Naive B cell (primary cell): ENCODE data around the gene OR4K1. TPM values are rescaled to one million over a fixed set of nuclear protein-coding genes. Genes with fewer than 3 reads are reported as not detected.
A peak's percentile ranks its signal among the peaks of the same experiment; 100 is the strongest.

Experiments used
- ATAC-seq, 2 donors: fragments of 150-1000 bp; cut with Tn5 transposase; 2 replicates each; pipeline ENCODE4 v1.10.0; 2021; ENCODE audit warnings: low read depth in 2 of 2, mild to moderate bottlenecking in 2 of 2, moderate library complexity in 2 of 2
- DNase-seq: peaks from one replicate; pipeline ENCODE4 v3.0.0; 2022
- H3K27ac Mint-ChIP-seq, 6 donors: one replicate each; pipeline ENCODE4 v1.8.0; 2020 to 2022; ENCODE audit warnings: mild to moderate bottlenecking in 6 of 6, mixed read lengths in 6 of 6, moderate library complexity in 5 of 6, inconsistent platforms in 2 of 6
- H3K27me3 Mint-ChIP-seq, 3 donors: one replicate each; pipeline ENCODE4 v1.8.0; 2021 to 2022; ENCODE audit warnings: mixed read lengths in 3 of 3, mild to moderate bottlenecking in 1 of 3
- H3K36me3 Mint-ChIP-seq, 2 donors: one replicate each; pipeline ENCODE4 v1.8.0; 2020 to 2022; ENCODE audit warnings: mixed read lengths in 2 of 2, inconsistent platforms in 1 of 2, mild to moderate bottlenecking in 1 of 2
- H3K4me1 Mint-ChIP-seq, 3 donors: one replicate each; pipeline ENCODE4 v1.8.0; 2020 to 2022; ENCODE audit warnings: mixed read lengths in 3 of 3, inconsistent platforms in 1 of 3, mild to moderate bottlenecking in 1 of 3, moderate library complexity in 1 of 3
- H3K4me3 Mint-ChIP-seq, 8 donors: one replicate each; pipeline ENCODE4 v1.8.0; 2020 to 2022; ENCODE audit warnings: mild to moderate bottlenecking in 8 of 8, mixed read lengths in 8 of 8, moderate library complexity in 8 of 8, inconsistent platforms in 2 of 8
- H3K9me3 Mint-ChIP-seq, 7 donors: one replicate each; pipeline ENCODE4 v1.8.0; 2020 to 2022; ENCODE audit warnings: mixed read lengths in 7 of 7, mild to moderate bottlenecking in 5 of 7, inconsistent platforms in 2 of 7, moderate library complexity in 1 of 7
- polyA plus RNA-seq, 6 donors: library from polyadenylated mRNA; unstranded; fragments of 300-500 nt; fragmentation: Illumina TruSeq; gene quantifications; one replicate each; pipeline ENCODE4 v1.2.3, GENCODE V29; 2021; ENCODE audit warnings: low read depth in 6 of 6

Gene OR4K1
- not detected for polyA plus RNA-seq

- no peak within 1 kb of the TSS for H3K4me3 Mint-ChIP-seq
- DNase-seq, result no peak
- ATAC-seq, result no peak
- no peaks in the 10 kb centered on the region for H3K4me1 Mint-ChIP-seq
- H3K36me3 Mint-ChIP-seq, result no peaks in the 10 kb centered on the region
- H3K27ac Mint-ChIP-seq, result no peak within 1 kb of the TSS
- peaks cover 0 to 4% (median 0%) of the 10 kb centered on the region in 7 donors for H3K9me3 Mint-ChIP-seq
- peaks cover 0 to 2% (median 0%) of the 10 kb centered on the region in 3 donors for H3K27me3 Mint-ChIP-seq
These were observed at the start of gene OR4K1 for GRCh38 chr14:19930617-19931016. TSS of gene OR4K1 (plus strand) at chr14:19930917. CDS start at chr14:19935667, 4,750 bp downstream.

GRCh38 chr14:19895282-19895681 lies 35.4 kb upstream of the OR4K1 start:
- no peak overlapping the region for H3K4me3 Mint-ChIP-seq

GRCh38 chr14:19900999-19901398 lies 29.7 kb upstream of the OR4K1 start:
- no peak for ATAC-seq
- Mint-ChIP-seq H3K4me3 (no peak overlapping the region), H3K36me3 (peaks cover 6 to 7% of the 10 kb centered on the region in 2 donors), H3K4me1 (no peaks in the 10 kb centered on the region), H3K27ac (no peak overlapping the region), H3K27me3 (no peaks in the 10 kb centered on the region), H3K9me3 (peaks cover 9 to 57% (median 25%) of the 10 kb centered on the region in 7 donors)
- DNase-seq, result no peak

More at GRCh38 chr14:19895282-19895681, 35.4 kb upstream of the OR4K1 start:
- Mint-ChIP-seq H3K4me1 (no peaks in the 10 kb centered on the region), H3K27me3 (no peaks in the 10 kb centered on the region), H3K36me3 (peaks cover 7 to 25% of the 10 kb centered on the region in 2 donors), H3K27ac (no peak overlapping the region), H3K9me3 (peaks cover 7 to 60% (median 38%) of the 10 kb centered on the region in 7 donors)
- no peak for ATAC-seq
- DNase-seq, result no peak

GRCh38 chr14:19902409-19902808 lies 28.3 kb upstream of the OR4K1 start:
- Mint-ChIP-seq H3K9me3 (peaks cover 5 to 43% (median 10%) of the 10 kb centered on the region in 7 donors), H3K27ac (peak overlapping the region in 1 of 6 donors; percentile 22), H3K4me1 (no peaks in the 10 kb centered on the region), H3K4me3 (no peak overlapping the region), H3K27me3 (no peaks in the 10 kb centered on the region), H3K36me3 (no peaks in the 10 kb centered on the region)
- DNase-seq (no peak), ATAC-seq (no peak)

GRCh38 chr14:19906665-19907064 lies 24.1 kb upstream of the OR4K1 start:
- Mint-ChIP-seq H3K27ac (no peak overlapping the region), H3K9me3 (peaks cover 3 to 27% (median 8%) of the 10 kb centered on the region in 7 donors), H3K4me3 (no peak overlapping the region), H3K36me3 (no peaks in the 10 kb centered on the region), H3K27me3 (peaks cover 0 to 6% (median 0%) of the 10 kb centered on the region in 3 donors), H3K4me1 (no peaks in the 10 kb centered on the region)
- no peak for DNase-seq
- ATAC-seq, result no peak

GRCh38 chr14:19911114-19911513 lies 19.6 kb upstream of the OR4K1 start:
- peaks cover 0 to 8% (median 0%) of the 10 kb centered on the region in 3 donors for H3K27me3 Mint-ChIP-seq
- no peak overlapping the region for H3K27ac Mint-ChIP-seq
- H3K4me1 Mint-ChIP-seq, result no peaks in the 10 kb centered on the region
- H3K9me3 Mint-ChIP-seq, result peaks cover 0 to 10% (median 6%) of the 10 kb centered on the region in 7 donors
- no peak overlapping the region for H3K4me3 Mint-ChIP-seq
- no peak for ATAC-seq
- H3K36me3 Mint-ChIP-seq, result no peaks in the 10 kb centered on the region
- DNase-seq, result no peak

- DNase-seq (no peak), ATAC-seq (no peak)
- no peak overlapping the region for H3K27ac Mint-ChIP-seq
- peaks cover 0 to 3% (median 0%) of the 10 kb centered on the region in 7 donors for H3K9me3 Mint-ChIP-seq
- H3K27me3 Mint-ChIP-seq, result no peaks in the 10 kb centered on the region
- H3K4me3 Mint-ChIP-seq, result no peak overlapping the region
- H3K4me1 Mint-ChIP-seq, result no peaks in the 10 kb centered on the region
- no peaks in the 10 kb centered on the region for H3K36me3 Mint-ChIP-seq
These were observed 13.5 kb upstream of the OR4K1 start for GRCh38 chr14:19917243-19917642.

GRCh38 chr14:19917955-19918518 lies 12.7 kb upstream of the OR4K1 start:
- Mint-ChIP-seq H3K27me3 (no peaks in the 10 kb centered on the region), H3K9me3 (peaks cover 0 to 2% (median 0%) of the 10 kb centered on the region in 7 donors), H3K27ac (no peak overlapping the region), H3K36me3 (no peaks in the 10 kb centered on the region), H3K4me1 (no peaks in the 10 kb centered on the region), H3K4me3 (no peak overlapping the region)
- no peak for DNase-seq
- ATAC-seq, result no peak

GRCh38 chr14:19918553-19919264 lies 12.0 kb upstream of the OR4K1 start:
- no peaks in the 10 kb centered on the region for H3K4me1 Mint-ChIP-seq
- H3K27ac Mint-ChIP-seq, result no peak overlapping the region
- no peak for DNase-seq
- H3K9me3 Mint-ChIP-seq, result no peaks in the 10 kb centered on the region
- no peaks in the 10 kb centered on the region for H3K27me3 Mint-ChIP-seq
- H3K36me3 Mint-ChIP-seq, result no peaks in the 10 kb centered on the region
- ATAC-seq, result no peak
- H3K4me3 Mint-ChIP-seq, result no peak overlapping the region

GRCh38 chr14:19920021-19920657 lies 10.6 kb upstream of the OR4K1 start, which contains the start of gene OR4K5:
TSS of gene OR4K5 (plus strand) at chr14:19920607. CDS start at chr14:19920607, 0 bp downstream.
- Mint-ChIP-seq H3K36me3 (no peaks in the 10 kb centered on the region), H3K27ac (no peak within 1 kb of the TSS), H3K4me3 (no peak within 1 kb of the TSS), H3K9me3 (no peaks in the 10 kb centered on the region), H3K4me1 (no peaks in the 10 kb centered on the region), H3K27me3 (no peaks in the 10 kb centered on the region)
- DNase-seq (no peak), ATAC-seq (no peak)

GRCh38 chr14:19941668-19942067 lies 11.0 kb downstream of the OR4K1 start:
- H3K4me3 Mint-ChIP-seq, result no peak overlapping the region
- H3K4me1 Mint-ChIP-seq, result no peaks in the 10 kb centered on the region
- H3K9me3 Mint-ChIP-seq, result peaks cover 0 to 3% (median 0%) of the 10 kb centered on the region in 7 donors
- ATAC-seq (no peak), DNase-seq (no peak)
- no peak overlapping the region for H3K27ac Mint-ChIP-seq
- no peaks in the 10 kb centered on the region for H3K36me3 Mint-ChIP-seq
- H3K27me3 Mint-ChIP-seq, result no peaks in the 10 kb centered on the region

GRCh38 chr14:19947413-19948090 lies 16.8 kb downstream of the OR4K1 start:
- DNase-seq (no peak), ATAC-seq (no peak)
- H3K36me3 Mint-ChIP-seq, result no peaks in the 10 kb centered on the region
- H3K4me3 Mint-ChIP-seq, result no peak overlapping the region
- no peaks in the 10 kb centered on the region for H3K4me1 Mint-ChIP-seq
- H3K27ac Mint-ChIP-seq, result no peak overlapping the region
- no peaks in the 10 kb centered on the region for H3K27me3 Mint-ChIP-seq
- H3K9me3 Mint-ChIP-seq, result peaks cover 0 to 5% (median 2%) of the 10 kb centered on the region in 7 donors

GRCh38 chr14:19949218-19949617 lies 18.5 kb downstream of the OR4K1 start:
- no peaks in the 10 kb centered on the region for H3K27me3 Mint-ChIP-seq
- no peaks in the 10 kb centered on the region for H3K4me1 Mint-ChIP-seq
- H3K9me3 Mint-ChIP-seq, result peaks cover 0 to 5% (median 2%) of the 10 kb centered on the region in 7 donors
- H3K36me3 Mint-ChIP-seq, result no peaks in the 10 kb centered on the region
- DNase-seq, result no peak
- ATAC-seq, result no peak
- no peak overlapping the region for H3K27ac Mint-ChIP-seq
- no peak overlapping the region for H3K4me3 Mint-ChIP-seq
